K562 (cell line): Measurements from ENCODE around the gene IGF2BP3. TPM values are rescaled to one million over a fixed set of nuclear protein-coding genes. Genes with fewer than 3 reads are reported as not detected.

Source experiments
- CBFA2T2 ChIP-seq: fragments of 450-650 bp; conservative IDR thresholded peaks from 2 replicates; pipeline ENCODE4 v1.6.1; 2017; ENCODE audit warnings: mild to moderate bottlenecking
- COPS2 ChIP-seq: fragments of 450-650 bp; conservative IDR thresholded peaks from 2 replicates; pipeline ENCODE4 v1.6.1; 2016; ENCODE audit warnings: mild to moderate bottlenecking, moderate library complexity
- EGR1 ChIP-seq: fragments of 450-650 bp; conservative IDR thresholded peaks from 2 replicates; pipeline ENCODE4 v1.6.1; 2017; ENCODE audit warnings: mild to moderate bottlenecking
- ETS2 ChIP-seq: IDR thresholded peaks from 2 replicates; pipeline ENCODE4 v1.6.1; 2016; ENCODE audit warnings: borderline replicate concordance, missing genetic modification characterization, mild to moderate bottlenecking, moderate library complexity, missing compliant biosample characterization; ENCODE audit not compliant: poor library complexity, severe bottlenecking
- KLF16 ChIP-seq: IDR thresholded peaks from 2 replicates; pipeline ENCODE4 v1.6.1; 2016; ENCODE audit warnings: antibody characterized with exemption
- MCM3 ChIP-seq: fragments of 450-650 bp; IDR thresholded peaks from 2 replicates; pipeline ENCODE4 v1.6.1; 2016
- NFATC3 ChIP-seq: fragments of 450-650 bp; IDR thresholded peaks from 2 replicates; pipeline ENCODE4 v1.6.1; 2017; ENCODE audit warnings: mild to moderate bottlenecking
- NFIC ChIP-seq: fragments of 450-650 bp; IDR thresholded peaks from 2 replicates; pipeline ENCODE4 v1.6.1; 2017; ENCODE audit warnings: mild to moderate bottlenecking, inconsistent platforms
- PCBP1 ChIP-seq: fragments of 200-400 bp; formaldehyde crosslinking; IDR thresholded peaks from 2 replicates; pipeline ENCODE4 v1.6.1; 2018; ENCODE audit warnings: mild to moderate bottlenecking, low read depth, low read length; ENCODE audit not compliant: poor library complexity, severe bottlenecking
- POLR3G ChIP-seq: IDR thresholded peaks from 2 replicates; pipeline ENCODE4 v1.6.1; 2011; ENCODE audit not compliant: insufficient read length, insufficient replicate concordance; ENCODE audit errors: extremely low read depth
- SPI1 ChIP-seq: IDR thresholded peaks from 2 replicates; pipeline ENCODE4 v1.6.1; 2011; ENCODE audit warnings: low read depth, low read length, control low read depth, borderline replicate concordance
- STAT6 ChIP-seq: sonication (generic); formaldehyde crosslinking; IDR thresholded peaks from 2 replicates; pipeline ENCODE4 v1.8.1; 2023; ENCODE audit warnings: mild to moderate bottlenecking, missing genetic modification reagents
- TAF9B ChIP-seq: fragments of 450-650 bp; IDR thresholded peaks from 2 replicates; pipeline ENCODE4 v1.6.1; 2018; ENCODE audit warnings: mild to moderate bottlenecking; ENCODE audit not compliant: partially characterized antibody
- TFAP4 ChIP-seq: sonication (generic); formaldehyde crosslinking; IDR thresholded peaks from 2 replicates; pipeline ENCODE4 v1.8.0; 2022; ENCODE audit warnings: missing genetic modification reagents, mild to moderate bottlenecking, moderate library complexity, borderline replicate concordance
- THRA ChIP-seq: fragments of 450-650 bp; IDR thresholded peaks from 2 replicates; pipeline ENCODE4 v1.6.1; 2017; ENCODE audit warnings: mild to moderate bottlenecking, moderate library complexity
- THRAP3 ChIP-seq: fragments of 450-650 bp; IDR thresholded peaks from 2 replicates; pipeline ENCODE4 v1.6.1; 2016; ENCODE audit warnings: mild to moderate bottlenecking, inconsistent platforms, borderline replicate concordance
- TRIM24 ChIP-seq, 2 experiments: fragments of 450-650 bp; IDR thresholded peaks; 2 replicates each; pipeline ENCODE4 v1.6.1; 2016
- USF1 ChIP-seq: sonication (generic); formaldehyde crosslinking; IDR thresholded peaks from 2 replicates; pipeline ENCODE4 v1.9.0; 2022; ENCODE audit warnings: mild to moderate bottlenecking, missing genetic modification reagents
- ZNF507 ChIP-seq: conservative IDR thresholded peaks from 2 replicates; pipeline ENCODE4 v1.6.1; 2017; ENCODE audit warnings: missing genetic modification characterization, missing compliant biosample characterization
- ZNF639 ChIP-seq, 2 experiments: fragments of 200-800 bp in 1 of 2; sonication (Bioruptor generic) in 1 of 2; sonication (generic) in 1 of 2; formaldehyde crosslinking in 1 of 2; IDR thresholded peaks in 1 of 2; conservative IDR thresholded peaks in 1 of 2; 2 replicates each; pipeline versions ENCODE4 v1.5.0 to v1.6.1; 2016 to 2020; ENCODE audit warnings: missing compliant biosample characterization in 1 of 2, missing genetic modification characterization in 1 of 2, missing genetic modification reagents in 1 of 2
- ZNF76 ChIP-seq: fragments of 250-450 bp; sonication (Bioruptor Pico); IDR thresholded peaks from 2 replicates; pipeline ENCODE4 v1.4.0; 2020; ENCODE audit warnings: mild to moderate bottlenecking, moderate library complexity, borderline replicate concordance
- ZNF766 ChIP-seq: fragments of 200-800 bp; sonication (Bioruptor generic); conservative IDR thresholded peaks from 2 replicates; pipeline ENCODE4 v1.6.1; 2016; ENCODE audit warnings: missing genetic modification characterization, missing compliant biosample characterization
- polyA plus RNA-seq, 8 experiments: library from polyadenylated mRNA; depleted of rRNA in 4 of 8; stranded (reverse) in 5 of 8; unstranded in 3 of 8; fragments of >200 nt; fragmentation: Nextera tagmentation in 2 of 8; fragmentation: Illumina TruSeq in 1 of 8; extraction: Ambion mirVana in 2 of 8; extraction: Trizol in 1 of 8; gene quantifications; 2 replicates each; pipeline versions ENCODE4 v1.2.1 to v1.2.3, GENCODE V29; 2011 to 2014; ENCODE audit warnings: inconsistent platforms in 1 of 8, missing spikeins in 1 of 8
- total RNA-seq, 7 experiments: library from RNA; depleted of rRNA in 6 of 7; stranded (reverse); fragments of >200 nt in 6 of 7; fragmentation: Illumina TruSeq in 2 of 7; extraction: Trizol in 2 of 7; gene quantifications; 2 replicates each; pipeline versions ENCODE4 v1.2.1 to v1.2.3, GENCODE V29; 2011 to 2021; ENCODE audit warnings: low replicate concordance in 1 of 7

IGF2BP3 gene
- total and polyA plus RNA-seq, 9 of the 15 experiments (the other 6 are each of a cell fraction or from before 2014, with no cell fraction given), result 8.4 to 88.1 (median 61.2) TPM

- TF ChIP-seq POLR3G (no peak), COPS2 (no peak), ETS2 (tag) (no peak), ZNF639 (CRISPR knock-in tag; conservative IDR thresholded peaks at IDR 0.05 in 1 of 2, IDR thresholded peaks at IDR 0.05 in 1 of 2) (0 out of 4 replicates have a peak, but pooled peaks of 1 of the 2 experiments have one; percentile 4), NFATC3 (no peak), CBFA2T2 (peak; percentile 48; the same call in 1 of the 2 replicates), ZNF766 (CRISPR knock-in tag) (0 out of 2 replicates have a peak, but pooled peaks have one; percentile 58), TFAP4 (CRISPR knock-in tag) (no peak; the same call in 1 of the 2 replicates), ZNF76 (no peak), NFIC (no peak), KLF16 (no peak), PCBP1 (no peak), MCM3 (no peak), TRIM24 (IDR thresholded peaks at IDR 0.05) (no peak), ZNF507 (tag) (no peak), TAF9B (no peak), THRAP3 (no peak), SPI1 (peak; percentile 81), USF1 (no peak), EGR1 (peak; percentile 12; the same call in 1 of the 2 replicates), THRA (no peak), STAT6 (CRISPR knock-in tag) (no peak)
These were observed 123.1 kb downstream of the IGF2BP3 start (continued) for GRCh38 chr7:23347033-23347681.
